LHCN-M2 (cell line): ENCODE data around the gene RASSF4. TPM values are rescaled to one million over a fixed set of nuclear protein-coding genes. Genes with fewer than 3 reads are reported as not detected.
A peak's percentile ranks its signal among the peaks of the same experiment; 100 is the strongest.

Experiments
- DNase-seq: peaks from one replicate; pipeline ENCODE4 v3.0.0-alpha.2; 2012; ENCODE audit warnings: low read depth
- total RNA-seq: library from RNA; depleted of rRNA; stranded (reverse); fragments of >200 nt; gene quantifications from 2 replicates; pipeline ENCODE4 v1.2.3, GENCODE V29; 2014

Gene RASSF4
- total RNA-seq, 1 experiment from 2014 or later: 29.5 TPM

GRCh38 chr10:44962870-44963738 lies 3.5 kb downstream of the RASSF4 start:
- DNase-seq: peak; percentile 92

GRCh38 chr10:44963772-44964633 lies 4.4 kb downstream of the RASSF4 start:
- DNase-seq: peak; percentile 93

- no peak for DNase-seq
These were observed 5.5 kb downstream of the RASSF4 start for GRCh38 chr10:44965104-44965503.

- DNase-seq: no peak
These were observed 6.1 kb downstream of the RASSF4 start for GRCh38 chr10:44965651-44966097.

GRCh38 chr10:44966129-44966815 lies 6.7 kb downstream of the RASSF4 start:
- DNase-seq: no peak

- DNase-seq: no peak
These were observed 7.4 kb downstream of the RASSF4 start for GRCh38 chr10:44966816-44967509.

- DNase-seq: no peak
These were observed 8.0 kb downstream of the RASSF4 start for GRCh38 chr10:44967616-44968015.

- DNase-seq: no peak
These were observed 8.5 kb downstream of the RASSF4 start for GRCh38 chr10:44968091-44968490.

- no peak for DNase-seq
These were observed 9.1 kb downstream of the RASSF4 start for GRCh38 chr10:44968500-44969400.

GRCh38 chr10:44969854-44970253 lies 10.3 kb downstream of the RASSF4 start:
- DNase-seq: no peak

GRCh38 chr10:44970812-44971395 lies 11.3 kb downstream of the RASSF4 start:
- DNase-seq: no peak

- no peak for DNase-seq
These were observed 11.8 kb downstream of the RASSF4 start for GRCh38 chr10:44971434-44971833.

- no peak for DNase-seq
These were observed 12.5 kb downstream of the RASSF4 start for GRCh38 chr10:44971935-44972757.

- no peak for DNase-seq
These were observed 13.3 kb downstream of the RASSF4 start for GRCh38 chr10:44972874-44973306.

- DNase-seq: no peak
These were observed 13.9 kb downstream of the RASSF4 start for GRCh38 chr10:44973323-44974081.

- DNase-seq: no peak
These were observed 14.6 kb downstream of the RASSF4 start for GRCh38 chr10:44974082-44974627.

- peak; percentile 63 for DNase-seq
These were observed 15.2 kb downstream of the RASSF4 start for GRCh38 chr10:44974628-44975430.
